PC-3 (cell line): Measurements from ENCODE around the gene FAXC. TPM values are rescaled to one million over a fixed set of nuclear protein-coding genes. Genes with fewer than 3 reads are reported as not detected.

Source experiments
- ATAC-seq: fragments of 200-7000 bp; cut with Tn5 transposase; 2 replicates; pipeline ENCODE4 v1.9.1; 2020; ENCODE audit warnings: mild to moderate bottlenecking, moderate library complexity
- BruUV-seq: library from RNA; stranded (reverse); fragments of 400-500 nt; replicated peaks from 2 replicates; lab custom pipeline; 2021; lab: Mats Ljungman, UMichigan
- CTCF ChIA-PET: fragments of 300-600 bp; sonication (Branson Sonifier 250); formaldehyde crosslinking; loops from one replicate; lab custom pipeline; 2022; ENCODE audit warnings: antibody characterized with exemption; lab: Charles Lee
- POLR2A ChIA-PET: fragments of 300-600 bp; sonication (Branson Sonifier 250); formaldehyde crosslinking; loops from one replicate; lab custom pipeline; 2022; ENCODE audit warnings: antibody characterized with exemption; ENCODE audit not compliant: unreplicated experiment; lab: Charles Lee
- DNase-seq: peaks from one replicate; pipeline ENCODE4 v3.0.0-alpha.2; 2015
- H2AFZ ChIP-seq: fragments of 300-600 bp; sonication (generic); 2 replicates; pipeline ENCODE4 v1.6.0; 2016; ENCODE audit warnings: antibody characterized with exemption, low read length
- H3F3A ChIP-seq: fragments of 300-600 bp; sonication (generic); one replicate; pipeline ENCODE4 v1.6.0; 2017; ENCODE audit warnings: antibody characterized with exemption, low read length, control low read depth, mild to moderate bottlenecking; ENCODE audit not compliant: unreplicated experiment
- H3K27ac ChIP-seq: fragments of 300-600 bp; sonication (generic); 2 replicates; pipeline ENCODE4 v1.5.1; 2016; ENCODE audit warnings: mild to moderate bottlenecking, low read length
- H3K27me3 ChIP-seq: fragments of 300-600 bp; sonication (generic); 2 replicates; pipeline ENCODE4 v1.6.1; 2016; ENCODE audit warnings: low read length, mixed read lengths
- H3K36me3 ChIP-seq: fragments of 300-600 bp; sonication (generic); 2 replicates; pipeline ENCODE4 v1.6.1; 2016; ENCODE audit warnings: low read depth, mixed run types, low read length, mixed read lengths
- H3K4me1 ChIP-seq: fragments of 300-600 bp; sonication (generic); 2 replicates; pipeline ENCODE4 v1.5.1; 2016; ENCODE audit warnings: low read length; ENCODE audit not compliant: insufficient read depth
- H3K4me2 ChIP-seq: fragments of 300-600 bp; sonication (generic); 2 replicates; pipeline ENCODE4 v1.6.0; 2016; ENCODE audit warnings: low read length
- H3K4me3 ChIP-seq: fragments of 300-600 bp; sonication (generic); 2 replicates; pipeline ENCODE4 v1.5.1; 2016; ENCODE audit warnings: mild to moderate bottlenecking, low read length, mixed read lengths
- H3K79me2 ChIP-seq: fragments of 300-600 bp; sonication (generic); 2 replicates; pipeline ENCODE4 v1.6.1; 2017; ENCODE audit warnings: low read length, mixed read lengths
- H3K9ac ChIP-seq: fragments of 300-600 bp; sonication (generic); 2 replicates; pipeline ENCODE4 v1.6.0; 2016; ENCODE audit warnings: mild to moderate bottlenecking, low read length
- H3K9me2 ChIP-seq: fragments of 300-600 bp; sonication (generic); replicated peaks from 2 replicates; pipeline ENCODE4 v1.6.1; 2016; ENCODE audit warnings: mixed run types, low read length, mixed read lengths
- H3K9me3 ChIP-seq: fragments of 300-600 bp; sonication (generic); 2 replicates; pipeline ENCODE4 v1.6.1; 2016; ENCODE audit warnings: low read length, mixed read lengths
- H4K20me1 ChIP-seq: fragments of 300-600 bp; sonication (generic); 2 replicates; pipeline ENCODE4 v1.6.1; 2016; ENCODE audit warnings: low read length, mixed read lengths
- CTCF ChIP-seq: fragments of 300-600 bp; sonication (generic); conservative IDR thresholded peaks from 2 replicates; pipeline ENCODE4 v1.5.1; 2017; ENCODE audit warnings: antibody characterized with exemption, low read depth, mild to moderate bottlenecking, low read length
- EZH2 ChIP-seq: fragments of 300-600 bp; sonication (generic); IDR thresholded peaks from one replicate; pipeline ENCODE4 v1.6.1; 2017; ENCODE audit warnings: antibody characterized with exemption, mild to moderate bottlenecking, low read length; ENCODE audit not compliant: unreplicated experiment
- EZH2phosphoT487 ChIP-seq: fragments of 300-600 bp; sonication (generic); IDR thresholded peaks from 2 replicates; pipeline ENCODE4 v1.6.1; 2018; ENCODE audit warnings: mild to moderate bottlenecking, antibody characterized with exemption, low read length, borderline replicate concordance
- intact Hi-C: fragments of 100-400 bp; cut with micrococcal nuclease; formaldehyde crosslinking; loops from 2 replicates; pipeline ENCODE4 v1.9.0; 2023
- total RNA-seq: library from RNA; depleted of rRNA; stranded (reverse); fragments of >200 nt; gene quantifications from 2 replicates; pipeline ENCODE4 v1.2.3, GENCODE V29; 2014; rRNA removed

The FAXC gene
- total RNA-seq, 1 experiment from 2014 or later, result 3.9 TPM

GRCh38 chr6:99232056-99232455 lies 117.4 kb downstream of the FAXC start:
- H3K4me1 ChIP-seq, result no peaks in the 10 kb centered on the region
- H3K9me3 ChIP-seq, result no peaks in the 10 kb centered on the region
- H3K27ac ChIP-seq, result no peak overlapping the region
- peaks cover 66% of the 10 kb centered on the region for H3K27me3 ChIP-seq
- no peak overlapping the region for H3K4me2 ChIP-seq
- no TSS peak for BruUV-seq
- no peak overlapping the region for H2AFZ ChIP-seq
- no peaks in the 10 kb centered on the region for H3K9me2 ChIP-seq
- H3F3A ChIP-seq, result no peaks in the 10 kb centered on the region
- ATAC-seq, result no peak
- H3K9ac ChIP-seq, result no peak overlapping the region
- POLR2A ChIA-PET, result no interaction called here
- H3K4me3 ChIP-seq, result no peak overlapping the region
- intact Hi-C loops, result no loop called here
- TF ChIP-seq EZH2phosphoT487 (no peak), EZH2 (no peak), CTCF (no peak)
- DNase-seq, result no peak
- H3K79me2 ChIP-seq, result no peaks in the 10 kb centered on the region
- H3K36me3 ChIP-seq, result no peaks in the 10 kb centered on the region
- H4K20me1 ChIP-seq, result no peaks in the 10 kb centered on the region
- CTCF ChIA-PET, result no interaction called here

GRCh38 chr6:99225172-99225571 lies 124.3 kb downstream of the FAXC start:
- POLR2A ChIA-PET, result no interaction called here
- DNase-seq, result no peak
- Histone ChIP-seq H3K36me3 (no peaks in the 10 kb centered on the region), H3K27me3 (0 out of 2 replicates have a peak, but pooled peaks cover 5% of the 10 kb centered on the region), H3K9me2 (no peaks in the 10 kb centered on the region), H3K4me2 (no peak overlapping the region), H3K79me2 (no peaks in the 10 kb centered on the region), H2AFZ (no peak overlapping the region), H3K27ac (no peak overlapping the region), H3F3A (no peaks in the 10 kb centered on the region), H3K4me3 (no peak overlapping the region), H3K4me1 (no peaks in the 10 kb centered on the region), H4K20me1 (no peaks in the 10 kb centered on the region), H3K9me3 (no peaks in the 10 kb centered on the region), H3K9ac (no peak overlapping the region)
- intact Hi-C loops, result no loop called here
- no peak for ATAC-seq
- CTCF ChIA-PET, result no interaction called here
- TF ChIP-seq EZH2phosphoT487 (no peak), EZH2 (no peak), CTCF (no peak)
- BruUV-seq, result no TSS peak

Other genes starting within 250 kb of the FAXC start
- gene COQ3, start 44.5 kb upstream of the FAXC start, total RNA-seq, result 6.7 and 15.6 TPM in 2 replicates
- 37.7 and 42.5 TPM in 2 replicates for gene PNISR, start 75.6 kb upstream of the FAXC start, total RNA-seq
- gene USP45, start 165.7 kb upstream of the FAXC start, total RNA-seq, result 8.3 and 9.3 TPM in 2 replicates
- 53.7 and 69.3 TPM in 2 replicates for gene CCNC, start 219.0 kb upstream of the FAXC start, total RNA-seq